Kidney (tissue), 14 donors: ENCODE results near the gene CMIP. TPM values are rescaled to one million over a fixed set of nuclear protein-coding genes. Genes with fewer than 3 reads are reported as not detected.

Experiments used
- DNase-seq, 5 donors: peaks; one replicate each; pipeline ENCODE4 v3.0.0-alpha.2; 2013 to 2020
- FAIRE-seq: peaks from 2 replicates; lab custom pipeline; 2012; peaks lifted over from hg19 to GRCh38; lab: Jason Lieb, UNC
- H3K27ac ChIP-seq, 2 donors: one replicate each; pipeline ENCODE4 v1.7.0; 2013; ENCODE audit warnings: low read depth in 2 of 2, low read length in 2 of 2, inconsistent platforms in 1 of 2
- H3K27me3 ChIP-seq: one replicate; pipeline ENCODE4 v1.7.1; 2013; ENCODE audit warnings: low read length, inconsistent platforms; ENCODE audit not compliant: control insufficient read depth, insufficient read depth
- H3K36me3 ChIP-seq, 3 donors: one replicate each; pipeline versions ENCODE4 v1.7.0 to v1.7.1; 2013; ENCODE audit warnings: low read length in 3 of 3, control low read depth in 1 of 3, inconsistent platforms in 1 of 3; ENCODE audit not compliant: insufficient read depth in 3 of 3, control insufficient read depth in 2 of 3
- H3K4me1 ChIP-seq, 3 donors: one replicate each; pipeline versions ENCODE4 v1.7.0 to v1.7.1; 2013; ENCODE audit warnings: low read length in 3 of 3, inconsistent platforms in 1 of 3, low read depth in 1 of 3; ENCODE audit not compliant: control insufficient read depth in 2 of 3, insufficient read depth in 2 of 3
- H3K4me3 ChIP-seq, 3 donors: one replicate each; pipeline versions ENCODE4 v1.7.0 to v1.8.1; 2013; ENCODE audit warnings: low read length in 3 of 3, control low read depth in 1 of 3, inconsistent platforms in 1 of 3
- H3K9ac ChIP-seq, 3 donors: one replicate each; pipeline versions ENCODE4 v1.7.0 to v1.7.1; 2013; ENCODE audit warnings: low read length in 3 of 3, control low read depth in 1 of 3, inconsistent platforms in 1 of 3
- H3K9me3 ChIP-seq, 3 donors: one replicate each; pipeline versions ENCODE4 v1.7.0 to v1.7.1; 2013; ENCODE audit warnings: low read length in 3 of 3, control low read depth in 1 of 3, inconsistent platforms in 1 of 3; ENCODE audit not compliant: control insufficient read depth in 2 of 3, insufficient read depth in 1 of 3
- intact Hi-C: fragments of 100-400 bp; cut with DNase I; formaldehyde crosslinking; loops from one replicate; pipeline ENCODE4 v1.11.1; 2022
- polyA plus RNA-seq: library from polyadenylated mRNA; stranded (reverse); fragments of 350-450 nt; fragmentation: Illumina TruSeq; extraction: RNeasy Lipid Tissue Mini Kit (QIAGEN cat#74804); gene quantifications from one replicate; pipeline ENCODE4 v1.2.3, GENCODE V29; 2014; ENCODE audit warnings: low read depth, low replicate concordance; ENCODE audit not compliant: insufficient read depth
- total RNA-seq: library from RNA; stranded (reverse); fragmentation: NEBNext Ultra II Directional; extraction: Animal tissue kit (Norgen Biotek cat#: 25700); gene quantifications from one replicate; pipeline ENCODE4 v1.2.1, GENCODE V29; 2021
- TF ChIP-seq, protein P1 (sequence below): IDR thresholded peaks from 3 replicates; pipeline ENCODE4 v1.5.1; 2012; ENCODE audit warnings: mild to moderate bottlenecking, moderate library complexity, borderline replicate concordance; ENCODE audit not compliant: insufficient read depth; ENCODE audit errors: extremely low read depth
- donor health status: control.
- donor health status: control.
- donor health status: control.
- donor health status: control.
- donor health status: control.
- donor health status: DM: yes; HTN: yes; CAD: no.
- donor health status: Normal renal cell carcinoma (clear cell type).

The CMIP gene
- total and polyA plus RNA-seq, 2 donors from 2014 or later, result 16.6 to 65.7 TPM

DNA sequence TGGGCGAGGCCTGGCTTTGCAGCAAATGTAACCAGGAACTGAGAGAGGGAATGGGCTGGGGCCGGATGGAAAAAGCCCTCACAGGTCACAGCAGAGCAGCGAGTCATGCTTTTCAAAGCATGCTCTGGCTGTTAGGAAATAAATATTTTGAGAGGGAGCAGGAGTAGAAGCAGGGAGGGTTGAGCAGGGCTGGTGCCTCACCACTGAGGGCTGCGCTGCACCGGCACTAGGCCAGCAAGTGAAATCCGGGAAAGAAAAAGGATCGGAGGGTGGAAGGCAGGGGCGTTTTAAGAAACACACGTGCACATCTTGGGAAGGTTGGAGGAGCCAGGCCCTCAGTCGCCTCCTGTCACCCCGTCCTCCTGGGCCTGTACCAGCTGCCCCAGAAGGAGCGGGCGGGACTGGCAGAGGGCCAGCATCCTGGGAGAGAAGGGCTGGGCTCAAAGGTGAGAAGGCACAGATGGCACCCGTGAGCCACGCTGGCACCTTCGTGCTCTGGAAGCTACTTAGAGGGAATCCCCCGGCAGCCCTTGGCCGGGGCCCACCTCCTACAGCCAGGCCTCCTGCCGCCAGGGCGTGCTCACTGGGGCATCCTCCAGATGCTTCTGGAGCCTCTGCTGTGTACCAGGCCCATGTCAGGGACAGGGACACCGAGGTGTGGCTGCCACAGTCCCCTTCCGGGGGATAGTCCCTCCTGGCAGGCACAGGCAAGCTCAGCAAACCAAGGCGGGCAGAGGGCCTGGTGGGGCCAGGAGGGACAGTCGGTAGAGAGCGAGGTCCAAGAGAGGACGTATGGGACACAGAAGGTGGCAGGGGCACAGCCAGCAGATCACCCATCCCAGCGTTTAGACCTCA is 263.0 kb downstream of the CMIP start:
- no peaks in the 10 kb centered on the region for H3K4me1 ChIP-seq
- no peak overlapping the region for H3K4me3 ChIP-seq
- no peaks in the 10 kb centered on the region for H3K9me3 ChIP-seq
- TF ChIP-seq, protein P1, sequence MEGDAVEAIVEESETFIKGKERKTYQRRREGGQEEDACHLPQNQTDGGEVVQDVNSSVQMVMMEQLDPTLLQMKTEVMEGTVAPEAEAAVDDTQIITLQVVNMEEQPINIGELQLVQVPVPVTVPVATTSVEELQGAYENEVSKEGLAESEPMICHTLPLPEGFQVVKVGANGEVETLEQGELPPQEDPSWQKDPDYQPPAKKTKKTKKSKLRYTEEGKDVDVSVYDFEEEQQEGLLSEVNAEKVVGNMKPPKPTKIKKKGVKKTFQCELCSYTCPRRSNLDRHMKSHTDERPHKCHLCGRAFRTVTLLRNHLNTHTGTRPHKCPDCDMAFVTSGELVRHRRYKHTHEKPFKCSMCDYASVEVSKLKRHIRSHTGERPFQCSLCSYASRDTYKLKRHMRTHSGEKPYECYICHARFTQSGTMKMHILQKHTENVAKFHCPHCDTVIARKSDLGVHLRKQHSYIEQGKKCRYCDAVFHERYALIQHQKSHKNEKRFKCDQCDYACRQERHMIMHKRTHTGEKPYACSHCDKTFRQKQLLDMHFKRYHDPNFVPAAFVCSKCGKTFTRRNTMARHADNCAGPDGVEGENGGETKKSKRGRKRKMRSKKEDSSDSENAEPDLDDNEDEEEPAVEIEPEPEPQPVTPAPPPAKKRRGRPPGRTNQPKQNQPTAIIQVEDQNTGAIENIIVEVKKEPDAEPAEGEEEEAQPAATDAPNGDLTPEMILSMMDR, result no peak
- DNase-seq (peak in 1 of 5 donors; percentile 63), FAIRE-seq (no peak)
- H3K27me3 ChIP-seq, result no peaks in the 10 kb centered on the region
- intact Hi-C loops, result no loop called here
- H3K27ac ChIP-seq, result no peak overlapping the region
- peaks cover 4 to 46% (median 20%) of the 10 kb centered on the region in 3 donors for H3K36me3 ChIP-seq
- H3K9ac ChIP-seq, result no peak overlapping the region

DNA sequence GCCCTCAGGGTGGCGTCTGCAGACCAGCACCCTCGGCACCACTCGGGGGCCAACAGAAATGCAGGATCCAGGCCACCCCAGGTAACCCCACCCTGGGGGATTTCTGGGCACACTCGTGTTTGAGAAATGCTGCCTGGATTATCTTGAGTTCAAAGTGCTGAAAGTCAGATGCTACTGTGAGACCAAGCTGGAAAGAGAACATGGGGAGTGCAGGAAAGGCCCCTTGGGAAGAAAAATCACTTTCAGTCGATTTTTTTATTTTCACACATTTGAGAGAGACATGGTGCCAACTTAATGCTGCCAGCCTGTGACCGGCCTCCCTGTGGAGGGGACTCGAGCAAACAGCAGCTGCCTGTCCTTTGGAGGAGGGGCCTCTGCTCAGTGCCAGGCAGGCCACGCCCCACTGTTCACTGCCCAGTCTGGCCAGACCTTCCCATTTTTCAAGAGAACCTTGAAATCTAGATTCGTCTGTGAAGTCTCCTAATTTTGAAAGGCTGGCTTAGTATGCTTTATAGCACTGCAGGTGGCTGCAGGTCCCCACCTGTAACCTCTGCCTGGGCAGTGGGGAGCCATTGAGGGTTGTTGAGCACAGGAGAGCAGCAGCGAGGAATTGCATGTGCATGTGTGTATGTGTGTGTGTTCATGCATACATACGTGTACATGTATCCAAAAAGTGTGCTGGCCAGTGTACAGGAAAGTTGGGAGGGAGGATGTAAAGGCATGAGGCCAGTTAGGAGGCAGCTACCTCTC is 263.8 kb downstream of the CMIP start:
- Histone ChIP-seq H3K9me3 (no peaks in the 10 kb centered on the region), H3K27me3 (no peaks in the 10 kb centered on the region), H3K4me3 (no peak overlapping the region), H3K9ac (no peak overlapping the region), H3K4me1 (no peaks in the 10 kb centered on the region), H3K27ac (no peak overlapping the region), H3K36me3 (peaks cover 2 to 40% (median 17%) of the 10 kb centered on the region in 3 donors)
- no peak for FAIRE-seq
- TF ChIP-seq, protein P1, result no peak
- peak in 1 of 5 donors; percentile 51 for DNase-seq
- intact Hi-C loops, result no loop called here

DNA sequence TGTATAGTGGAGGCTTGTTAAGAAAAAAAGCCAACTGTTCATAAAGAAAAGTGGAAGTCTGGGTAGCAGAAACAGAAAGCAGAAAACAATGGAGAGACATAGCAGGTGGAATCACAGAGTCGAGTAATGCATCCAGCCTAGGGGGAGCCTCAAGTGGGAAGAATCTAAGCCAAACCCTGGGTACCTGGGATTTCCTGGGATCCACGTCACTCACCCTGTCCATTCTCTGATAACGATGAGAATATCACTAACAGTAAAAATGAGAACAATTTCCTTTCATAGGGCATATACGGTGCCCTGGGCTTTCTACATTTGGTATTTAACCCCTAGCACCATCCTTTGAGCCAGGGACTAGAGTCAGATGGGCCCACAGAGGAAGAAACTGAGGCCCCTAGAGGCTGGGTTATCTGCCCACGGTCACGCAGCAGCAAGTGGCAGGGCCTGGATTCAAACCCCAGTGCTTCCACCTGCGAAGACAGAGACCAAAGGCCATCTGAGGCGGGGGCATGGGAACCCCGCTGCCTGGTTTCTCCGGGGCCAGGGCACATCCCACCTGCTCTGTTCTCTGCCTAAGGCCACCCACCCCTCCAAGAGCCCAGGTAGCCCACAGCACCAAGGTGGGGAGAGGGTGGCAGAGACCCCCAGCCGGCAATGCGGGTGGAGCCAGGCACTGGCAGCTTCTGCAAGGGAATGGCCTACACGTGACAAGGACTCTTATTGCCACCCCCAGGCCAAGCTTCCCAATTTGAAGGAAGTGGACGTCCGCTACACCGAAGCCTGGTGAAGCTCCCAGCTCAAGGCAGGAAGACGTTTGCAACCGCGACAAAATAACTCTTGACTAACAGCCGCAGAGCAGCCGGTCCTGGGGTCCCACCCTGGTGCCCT is 264.6 kb downstream of the CMIP start:
- FAIRE-seq, result no peak
- intact Hi-C loops, result no loop called here
- TF ChIP-seq, protein P1, result no peak
- H3K36me3 ChIP-seq, result peaks cover 2 to 36% (median 13%) of the 10 kb centered on the region in 3 donors
- H3K9me3 ChIP-seq, result no peaks in the 10 kb centered on the region
- H3K4me1 ChIP-seq, result no peaks in the 10 kb centered on the region
- no peaks in the 10 kb centered on the region for H3K27me3 ChIP-seq
- H3K4me3 ChIP-seq, result no peak overlapping the region
- peak in 1 of 5 donors; percentile 63 for DNase-seq
- no peak overlapping the region for H3K9ac ChIP-seq
- H3K27ac ChIP-seq, result no peak overlapping the region
